Activated CD4-positive, CD25-positive, alpha-beta regulatory T cell (primary cell): ENCODE data around the gene CA11.
"Not testable (repeated sequence)": the region's sequence is repeated elsewhere in the genome, so short reads cannot be mapped to it uniquely, and the experiment has no call there.

Source experiments
- DNase-seq, 4 experiments: peaks; one replicate each; lab custom pipeline; 2025; lab: John Stamatoyannopoulos, UW

Gene CA11

GRCh38 chr19:48669903-48670668 is 24.1 kb upstream of the CA11 start:
- DNase-seq: no peak

DNA sequence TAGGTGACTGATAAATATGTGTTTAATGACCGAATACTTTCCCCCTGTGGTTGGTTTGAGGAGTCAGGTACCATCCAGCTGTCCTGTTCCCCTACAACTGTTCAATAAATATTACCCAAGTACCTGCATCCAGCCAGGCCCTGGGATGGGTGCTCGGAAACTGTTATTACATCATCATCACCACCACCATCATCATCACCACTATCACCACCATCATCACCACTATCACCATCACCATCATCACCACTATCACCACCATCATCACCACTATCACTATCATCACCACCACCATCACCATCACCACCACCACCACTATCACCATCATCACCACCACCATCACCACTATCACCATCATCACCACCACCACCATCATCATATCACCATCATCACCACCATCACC is 22.8 kb upstream of the CA11 start:
- DNase-seq: no peak

GRCh38 chr19:48668332-48668731 is 22.3 kb upstream of the CA11 start:
- DNase-seq: no peak

GRCh38 chr19:48665786-48666185 is 19.8 kb upstream of the CA11 start:
- DNase-seq: no peak

DNA sequence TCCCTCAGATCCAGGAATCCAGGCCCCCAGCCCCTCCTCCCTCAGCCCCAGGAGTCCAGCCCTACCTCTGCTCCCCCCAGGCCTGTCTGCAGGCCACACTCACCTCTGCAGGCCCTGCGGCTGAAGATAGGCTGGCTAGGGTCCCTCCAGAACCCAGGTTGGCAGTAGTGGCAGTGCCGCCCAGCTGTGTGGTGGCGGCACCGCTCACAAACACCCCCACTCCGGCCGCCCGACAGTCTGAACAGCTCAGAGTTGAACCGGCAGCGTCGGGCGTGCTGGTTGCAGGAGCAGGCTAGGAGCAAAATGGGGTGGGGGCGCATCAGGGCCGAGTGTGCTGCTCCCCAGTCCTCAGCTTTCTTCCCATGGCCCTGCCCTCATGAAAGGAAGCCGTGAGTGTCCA is 18.5 kb upstream of the CA11 start:
- DNase-seq: no peak

DNA sequence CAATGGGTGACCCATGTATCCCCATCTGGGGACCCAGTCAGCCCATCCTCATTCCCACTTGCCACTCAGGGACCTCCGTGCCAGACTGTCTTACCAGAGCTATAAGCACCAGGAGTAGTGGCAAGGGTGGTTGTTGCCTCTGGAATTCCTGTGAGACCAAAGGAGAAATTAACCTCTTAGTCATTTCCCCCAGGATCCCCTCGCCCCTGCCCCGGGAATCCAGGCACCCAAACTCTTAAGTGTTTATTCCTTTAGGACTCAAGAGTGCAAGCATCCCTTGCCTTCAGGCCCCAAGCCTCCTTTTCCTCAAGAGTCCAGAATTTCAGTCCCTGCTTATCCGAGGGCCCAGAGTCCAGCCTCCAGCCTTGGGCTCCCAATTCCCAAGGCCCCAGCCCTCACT is 17.7 kb upstream of the CA11 start:
- no peak for DNase-seq

DNA sequence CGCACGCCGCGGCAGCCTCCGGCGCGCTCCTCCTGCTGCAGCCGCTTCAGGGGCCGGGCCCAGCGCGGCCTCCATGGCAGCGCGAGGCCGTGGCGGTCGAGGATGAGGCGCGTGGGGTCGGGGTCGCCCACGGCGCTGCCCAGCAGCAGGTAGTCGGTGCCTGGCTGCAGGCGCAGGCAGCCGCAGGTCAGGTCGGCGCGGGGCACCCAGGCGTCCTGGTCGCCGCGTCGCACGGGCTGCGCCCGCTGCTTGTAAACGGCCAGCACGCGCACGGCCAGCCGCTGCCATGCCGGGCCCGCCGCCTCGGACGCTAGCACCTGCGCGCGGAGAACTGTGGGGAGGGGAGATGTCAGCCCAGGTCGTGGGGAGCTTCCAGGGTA is 15.7 kb upstream of the CA11 start:
- no peak for DNase-seq

DNA sequence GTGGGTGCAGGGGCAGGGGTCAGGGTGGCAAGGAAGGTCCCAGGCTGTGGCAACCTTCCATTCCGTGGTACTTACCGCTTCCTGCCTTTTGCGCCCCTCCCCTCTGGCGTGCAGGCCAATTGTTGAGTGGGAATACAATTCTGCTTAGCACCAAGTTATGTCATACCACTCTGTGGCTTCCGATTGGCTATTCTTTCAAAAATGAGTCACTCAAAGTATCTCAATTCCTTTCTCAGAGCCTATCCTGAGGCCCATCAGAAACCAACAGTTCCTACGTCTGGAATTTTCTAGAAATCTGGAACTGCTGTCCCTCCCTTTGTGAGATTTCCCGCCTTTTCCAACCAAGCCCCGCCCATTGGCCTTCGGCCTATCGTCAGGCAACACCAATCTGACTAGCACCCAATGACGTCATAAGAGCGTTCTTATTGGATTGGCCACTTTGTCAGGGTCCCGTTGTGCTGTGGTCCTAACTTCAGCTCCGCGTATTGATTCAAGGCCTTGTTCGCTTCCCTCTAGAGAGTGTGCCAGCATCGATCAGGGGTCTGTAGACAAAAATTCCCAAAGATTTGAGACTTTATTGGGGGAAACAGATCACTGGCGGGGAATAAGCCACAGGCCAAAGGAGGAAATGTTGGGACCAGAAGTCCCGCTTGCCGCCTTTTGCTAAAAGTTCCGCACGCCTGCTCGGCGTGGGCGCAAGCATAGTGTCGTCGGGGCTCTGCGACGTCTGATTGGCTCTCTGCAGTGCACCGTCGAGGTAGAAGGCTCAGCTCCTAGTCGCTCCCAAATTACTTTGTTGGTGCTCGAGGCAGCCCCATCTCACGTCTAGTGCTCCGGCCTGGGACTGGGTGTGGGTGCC is 15.1 kb upstream of the CA11 start:
- DNase-seq: peak; percentile 41 to 57 (median 54)

DNA sequence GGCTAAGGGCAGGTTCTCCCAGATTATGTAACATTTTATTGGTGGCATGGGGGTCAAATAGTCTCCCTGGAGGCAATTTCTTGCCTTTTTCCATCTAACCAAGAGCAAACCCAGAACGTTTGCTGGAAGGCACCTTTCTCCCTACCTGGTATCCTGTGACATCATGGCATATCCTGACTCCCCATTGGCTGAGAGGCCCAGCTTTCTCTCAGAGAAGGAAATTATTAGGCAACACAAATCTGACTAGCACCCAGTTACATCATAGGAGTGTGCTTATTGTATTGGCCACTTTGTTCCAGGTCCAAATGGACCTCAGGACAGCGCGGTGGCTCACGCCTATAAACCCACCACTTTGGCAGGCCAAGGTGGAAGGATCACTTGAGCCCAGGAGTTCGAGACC is 13.8 kb upstream of the CA11 start:
- no peak for DNase-seq

- DNase-seq: no peak
These were observed 12.5 kb upstream of the CA11 start for GRCh38 chr19:48658483-48658882.

- not testable (repeated sequence) for DNase-seq
These were observed 11.8 kb upstream of the CA11 start for GRCh38 chr19:48657828-48658227.

- DNase-seq: no peak
These were observed 11.0 kb upstream of the CA11 start for GRCh38 chr19:48656840-48657474.

- DNase-seq: no peak
These were observed 8.5 kb upstream of the CA11 start for GRCh38 chr19:48654299-48655059.

DNA sequence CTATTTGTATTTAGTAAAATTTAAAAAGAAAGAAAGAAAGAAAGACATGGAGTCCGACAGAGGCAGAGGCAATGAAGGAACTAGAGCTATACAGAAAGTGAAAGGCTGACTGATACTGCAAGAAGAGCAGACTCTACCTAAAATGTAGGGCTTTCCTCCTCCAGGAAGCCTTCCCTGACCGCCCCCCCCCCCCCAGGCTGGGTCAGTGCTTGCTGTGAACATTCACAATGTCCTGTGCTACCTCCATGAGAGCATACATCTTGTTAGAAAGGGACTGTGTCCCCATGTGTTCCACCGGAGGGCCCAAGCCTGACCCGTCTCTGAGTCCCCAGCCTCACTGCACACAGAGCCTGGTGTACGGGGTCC is 5.7 kb upstream of the CA11 start:
- DNase-seq: no peak

DNA sequence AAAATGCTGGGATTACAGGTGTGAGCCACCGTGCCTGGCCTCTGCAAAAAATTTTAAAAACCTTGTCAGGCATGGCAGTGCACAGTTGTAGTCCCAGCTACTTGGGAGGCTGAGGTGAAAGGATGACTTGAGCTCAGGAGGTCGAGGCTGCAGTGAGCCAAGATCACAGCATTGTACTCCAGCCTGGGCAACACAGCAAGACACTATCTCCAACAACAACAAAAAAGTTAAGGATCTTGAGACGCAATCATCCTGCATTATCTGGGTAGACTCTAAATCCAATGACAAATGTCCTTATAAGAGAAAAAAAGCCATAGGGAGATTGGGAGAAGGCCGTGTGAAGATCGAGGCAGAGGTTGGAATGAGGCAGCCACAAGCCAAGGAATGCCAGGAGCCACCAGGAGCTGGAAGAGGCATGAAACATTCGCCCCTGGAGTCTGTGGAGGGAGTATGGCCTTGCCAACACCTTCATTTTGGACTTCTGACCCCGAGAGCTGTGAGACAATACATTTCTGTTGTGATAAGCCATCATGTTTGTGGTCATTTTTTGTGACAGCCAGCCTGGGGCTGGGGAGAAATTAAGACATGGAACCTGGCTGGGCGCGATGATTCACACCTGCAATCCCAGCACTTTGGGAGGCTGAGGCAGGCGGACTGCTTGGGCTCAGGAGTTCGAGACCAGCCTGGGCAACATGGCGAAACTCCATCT is 5.1 kb upstream of the CA11 start:
- no peak for DNase-seq

GRCh38 chr19:48648134-48648533 is 2.1 kb upstream of the CA11 start:
- no peak for DNase-seq

- no peak for DNase-seq
These were observed 782 bp upstream of the CA11 start for GRCh38 chr19:48646722-48647216.

- no peak for DNase-seq
These were observed 377 bp downstream of the CA11 start for GRCh38 chr19:48645620-48646000.

DNA sequence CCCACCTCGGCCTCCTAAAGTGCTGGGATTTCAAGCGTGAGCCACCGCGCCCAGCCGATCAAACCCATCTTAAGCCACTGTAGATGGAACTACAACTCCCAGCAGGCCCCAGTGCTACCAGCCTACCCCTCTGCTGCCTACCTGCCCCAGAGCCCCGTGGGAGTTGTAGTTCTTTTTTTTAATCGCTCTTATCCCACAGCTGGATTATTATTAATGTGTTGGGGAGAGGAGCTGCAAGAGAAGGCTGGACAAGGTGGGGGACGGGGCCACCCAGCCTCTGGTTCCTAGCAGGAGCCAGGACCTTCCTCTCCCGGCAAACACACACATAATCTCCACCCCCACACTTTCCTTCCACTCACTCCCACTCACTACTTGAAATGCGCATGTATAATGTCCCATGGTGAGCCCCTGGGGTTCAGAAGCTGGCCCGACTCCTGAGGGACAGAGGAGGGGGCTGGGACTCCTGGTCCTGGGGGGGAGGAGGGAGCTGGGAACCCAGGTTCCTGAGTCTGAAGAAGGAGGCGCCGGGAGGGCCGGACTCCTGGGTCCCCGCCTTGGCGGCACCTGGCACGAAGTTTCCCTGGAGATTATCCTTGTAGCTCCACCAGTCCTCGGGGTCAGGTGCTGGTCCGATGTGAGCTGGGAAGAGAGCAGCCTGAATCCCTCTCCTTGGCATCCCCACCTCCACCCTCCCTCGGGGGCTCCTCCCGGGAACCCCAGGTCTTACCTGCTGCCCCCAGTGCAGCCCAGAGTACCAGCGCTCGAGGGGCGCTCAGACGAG is 958 bp downstream of the CA11 start:
- peak; percentile 50 to 53 (median 52) for DNase-seq

- DNase-seq: no peak
These were observed 1.6 kb downstream of the CA11 start for GRCh38 chr19:48644355-48644754.

DNA sequence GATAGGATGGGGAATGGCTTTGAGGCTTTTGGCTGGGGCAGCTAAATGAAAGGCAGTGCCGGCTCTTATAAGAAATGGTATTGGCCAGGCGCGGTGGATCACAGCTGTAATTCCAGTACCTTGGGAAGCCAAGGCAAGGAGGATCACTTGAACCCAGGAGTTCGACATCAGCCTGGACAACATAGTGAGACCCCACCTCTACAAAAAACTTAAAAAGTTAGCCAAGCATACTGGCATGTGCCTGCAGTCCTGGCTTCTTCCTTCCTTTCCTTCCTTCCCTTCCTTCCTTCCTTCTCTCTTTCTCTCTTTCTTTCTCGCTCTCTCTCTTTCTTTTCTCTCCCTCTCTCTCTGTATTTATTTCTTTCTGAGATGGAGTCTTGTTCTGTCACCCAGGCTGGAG is 3.1 kb downstream of the CA11 start:
- DNase-seq: no peak
